Left colon (tissue), 2 donors: ENCODE measurements around the gene PKD1. TPM values are rescaled to one million over a fixed set of nuclear protein-coding genes. Genes with fewer than 3 reads are reported as not detected.
A peak's percentile ranks its signal among the peaks of the same experiment; 100 is the strongest.
"Not testable (repeated sequence)": the region's sequence is repeated elsewhere in the genome, so short reads cannot be mapped to it uniquely, and the experiment has no call there.

Source experiments
- ATAC-seq: fragments of 200-7000 bp; cut with Tn5 transposase; one replicate; pipeline ENCODE4 v1.9.1; 2020; ENCODE audit warnings: mild to moderate bottlenecking, moderate library complexity
- DNase-seq, 2 donors: peaks; one replicate each; pipeline ENCODE4 v3.0.0-alpha.2; 2020
- intact Hi-C, 2 donors: fragments of 100-400 bp; cut with DNase I in 1 of 2; cut with micrococcal nuclease in 1 of 2; formaldehyde crosslinking; loops; one replicate each; pipeline versions ENCODE4 v1.11.2 to v1.14.0; 2022; cut with DNase I, micrococcal nuclease
- total RNA-seq, 2 donors: library from RNA; stranded (reverse); fragmentation: NEBNext Ultra II Directional; extraction: Animal tissue kit (Norgen Biotek cat#: 25700); gene quantifications; one replicate each; pipeline ENCODE4 v1.2.1, GENCODE V29; 2021
- donor health status: DM: no; HTN: no; CAD: no.
- donor health status: DM: yes; HTN: yes; CAD: no.

Gene PKD1
- total RNA-seq, 2 donors from 2014 or later: 75.1 to 76.7 TPM

DNA sequence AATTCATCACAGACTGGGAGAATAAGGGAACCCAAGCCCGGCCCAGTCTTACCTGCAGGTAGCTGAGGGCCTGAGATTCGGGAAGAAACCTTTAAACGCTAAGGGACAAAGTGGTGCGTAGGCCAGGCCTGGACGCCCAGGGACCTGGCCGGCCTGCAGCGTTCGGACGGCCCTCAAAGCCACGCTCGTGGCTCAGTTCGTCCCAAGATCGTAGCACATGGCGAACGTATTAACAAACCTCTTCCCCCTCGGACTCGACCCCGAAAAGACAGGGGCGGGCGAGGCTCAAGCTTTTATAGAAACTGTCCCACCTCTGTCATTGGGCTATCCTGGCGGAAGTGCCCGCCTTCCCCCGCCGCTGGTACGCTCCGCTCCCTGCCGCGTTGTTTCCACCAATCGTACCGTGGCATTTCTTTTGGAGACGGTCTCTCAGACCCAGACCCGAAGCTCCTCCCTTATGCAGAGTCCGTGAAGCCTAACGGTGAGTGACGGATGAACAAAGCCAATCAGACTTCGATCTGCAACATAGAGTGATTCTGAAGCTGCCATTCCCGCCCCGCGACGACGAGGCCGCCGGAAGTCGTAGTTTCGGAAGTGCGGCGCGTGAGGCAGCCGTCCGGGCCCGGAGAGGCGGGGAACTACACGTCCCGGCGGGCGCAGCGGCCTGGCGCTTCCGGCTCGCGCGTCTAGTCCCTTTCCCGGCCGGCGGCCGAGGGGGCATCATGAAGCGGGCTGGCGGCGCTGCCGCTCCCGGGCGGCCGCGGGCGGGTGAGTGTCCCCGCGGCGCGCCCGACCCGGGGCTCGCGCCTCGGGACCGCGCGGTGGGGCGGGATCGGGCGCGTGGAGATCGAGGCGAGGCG is 19.6 kb upstream of the PKD1 start, which contains the start of gene TRAF7:
TSS of gene TRAF7 (plus strand) at position 692 of the 860 bp plus-strand sequence. CDS start 8,139 bp downstream, outside the sequence.
- intact Hi-C loops: no loop called here
- DNase-seq (peak; percentile 98 to 99), ATAC-seq (peak; percentile 71)

DNA sequence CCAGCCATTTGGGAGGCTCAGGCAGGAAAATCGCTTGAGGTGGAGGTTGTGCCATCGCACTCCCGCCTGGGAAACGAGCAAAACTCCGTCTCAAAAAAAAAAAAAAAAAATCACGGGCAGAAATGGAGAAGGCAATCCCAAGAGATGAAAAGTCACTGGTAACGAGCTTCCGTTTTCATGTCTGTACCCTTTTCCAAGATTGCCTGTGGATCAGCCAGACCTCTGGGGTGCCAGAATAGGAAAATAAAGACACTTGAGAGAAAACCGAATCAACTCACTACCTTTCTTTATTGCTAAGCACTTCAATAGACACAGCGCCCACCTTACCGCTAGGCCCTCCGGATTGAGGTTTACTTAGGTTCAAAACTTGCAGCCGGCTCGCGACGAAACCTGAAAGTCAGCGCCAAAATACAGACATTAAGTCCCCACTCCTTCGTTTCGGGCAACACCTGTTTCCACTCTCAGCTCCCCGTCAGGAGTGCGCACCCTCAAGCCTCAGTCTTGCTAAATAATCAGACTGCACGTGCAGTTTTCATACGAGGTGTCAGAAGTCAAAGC is 18.9 kb upstream of the PKD1 start:
- DNase-seq: peak in 1 of 2 donors; percentile 42
- ATAC-seq: no peak
- intact Hi-C loops: no loop called here

DNA sequence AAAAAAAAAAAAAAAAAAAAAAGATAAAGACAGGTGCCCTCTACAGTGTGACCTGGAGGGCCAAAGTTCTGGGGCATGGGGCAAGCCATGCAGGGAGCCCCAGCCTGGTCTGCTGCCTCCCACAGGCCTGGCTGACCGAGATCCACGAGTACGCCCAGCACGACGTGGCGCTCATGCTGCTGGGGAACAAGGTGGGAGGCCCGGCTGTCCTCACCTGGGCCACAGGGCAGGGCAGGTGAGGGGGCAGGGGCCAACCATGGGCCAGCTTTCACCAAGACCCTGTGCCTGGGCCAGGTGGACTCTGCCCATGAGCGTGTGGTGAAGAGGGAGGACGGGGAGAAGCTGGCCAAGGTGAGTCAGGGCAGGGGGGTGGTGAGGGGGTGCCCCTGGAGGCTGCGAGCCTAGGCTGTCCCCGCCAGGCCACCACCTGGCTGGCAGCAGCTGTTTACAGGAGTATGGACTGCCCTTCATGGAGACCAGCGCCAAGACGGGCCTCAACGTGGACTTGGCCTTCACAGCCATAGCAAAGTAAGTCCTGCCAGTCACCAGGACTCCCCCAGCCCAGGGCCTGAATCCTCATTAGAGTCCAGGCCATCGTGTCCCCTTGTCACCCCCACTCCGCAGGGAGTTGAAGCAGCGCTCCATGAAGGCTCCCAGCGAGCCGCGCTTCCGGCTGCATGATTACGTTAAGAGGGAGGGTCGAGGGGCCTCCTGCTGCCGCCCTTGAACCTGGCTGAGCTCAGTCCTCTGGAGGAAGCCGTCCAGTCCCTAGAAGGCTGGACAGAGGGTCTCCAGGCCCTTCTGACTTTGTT is 17.2 kb upstream of the PKD1 start:
- ATAC-seq: peak; percentile 18
- peak in 1 of 2 donors; percentile 53 for DNase-seq
- intact Hi-C loops: no loop called here

DNA sequence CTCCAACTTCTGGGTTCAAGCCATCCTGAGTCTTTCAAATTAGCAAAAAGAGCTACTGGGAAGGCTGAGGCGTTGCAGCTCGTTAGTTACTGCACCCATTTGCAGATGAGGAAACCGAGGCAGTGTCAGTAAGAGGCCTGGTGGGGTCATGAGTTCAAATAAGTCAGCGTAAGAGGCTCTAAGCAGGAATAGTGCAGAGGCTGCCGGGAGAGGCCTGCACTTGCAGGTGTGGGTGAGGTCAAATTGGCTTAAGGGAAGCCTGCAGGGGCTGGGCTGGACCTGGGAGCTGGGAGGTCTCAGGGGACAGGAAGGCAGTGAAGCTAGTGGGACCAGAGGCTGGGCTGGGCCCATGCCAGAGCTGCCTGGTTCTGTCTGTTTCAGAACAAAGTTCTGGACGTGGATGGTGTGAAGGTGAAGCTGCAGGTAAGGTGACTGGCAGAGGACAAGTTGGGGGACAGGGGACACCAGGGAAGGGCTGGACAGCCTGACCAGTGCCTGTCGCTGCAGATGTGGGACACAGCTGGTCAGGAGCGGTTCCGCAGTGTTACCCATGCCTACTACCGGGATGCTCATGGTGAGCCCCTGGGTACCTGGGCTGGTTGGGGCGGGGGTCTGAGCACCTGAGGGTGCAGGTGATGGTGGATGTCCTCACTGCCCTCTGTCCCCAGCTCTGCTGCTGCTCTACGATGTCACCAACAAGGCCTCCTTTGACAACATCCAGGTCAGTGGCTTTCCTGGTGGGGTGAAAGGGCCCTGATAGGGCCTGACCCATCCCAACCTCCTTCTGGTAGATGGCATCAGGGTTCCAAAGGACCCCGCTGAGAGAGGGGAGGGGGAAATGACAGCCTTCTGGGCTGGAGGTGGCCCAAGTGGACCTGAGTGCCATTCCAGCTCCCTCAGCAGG is 15.7 kb upstream of the PKD1 start:
- intact Hi-C loops: no loop called here
- ATAC-seq: no peak
- peak in 1 of 2 donors; percentile 29 for DNase-seq

DNA sequence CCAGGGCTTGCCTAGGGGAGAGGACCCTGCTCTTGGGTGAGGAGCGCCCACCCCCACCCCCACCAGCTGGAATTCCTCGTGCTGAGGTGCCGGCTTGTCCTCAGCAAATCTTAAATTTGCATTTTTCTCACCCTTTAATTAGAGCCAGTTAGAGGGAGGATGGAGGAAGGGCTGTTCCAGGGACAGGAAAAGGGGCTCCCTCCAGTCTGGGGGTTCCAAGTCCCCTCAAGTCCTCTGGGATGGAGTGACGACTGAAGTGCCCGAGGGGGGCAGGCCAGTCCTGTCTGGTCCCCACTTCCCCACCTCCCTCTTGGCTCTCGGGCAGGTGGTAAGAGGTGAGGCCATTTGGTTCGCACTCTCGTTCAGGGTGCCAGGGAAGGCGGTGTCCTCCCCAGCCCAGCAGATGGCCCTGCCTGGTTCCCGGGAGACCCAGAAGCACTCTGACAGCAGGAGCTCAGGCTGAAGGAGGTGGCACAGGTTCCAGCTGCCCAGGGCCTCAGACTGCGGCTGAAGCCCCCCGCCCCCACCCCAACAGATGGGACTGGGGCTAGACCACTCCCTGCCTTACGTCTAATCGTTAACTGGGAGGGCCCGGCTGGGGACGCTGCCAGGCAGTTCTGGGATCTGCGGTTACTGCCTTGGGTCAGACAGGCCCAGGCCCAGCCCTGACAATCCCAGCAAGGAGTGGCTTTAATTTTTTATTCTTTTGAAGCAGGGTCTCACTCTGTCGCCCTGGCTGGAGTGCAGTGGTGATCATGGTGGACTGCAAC is 14.9 kb upstream of the PKD1 start:
- DNase-seq (peak; percentile 60 to 67), ATAC-seq (no peak)
- intact Hi-C loops: no loop called here

DNA sequence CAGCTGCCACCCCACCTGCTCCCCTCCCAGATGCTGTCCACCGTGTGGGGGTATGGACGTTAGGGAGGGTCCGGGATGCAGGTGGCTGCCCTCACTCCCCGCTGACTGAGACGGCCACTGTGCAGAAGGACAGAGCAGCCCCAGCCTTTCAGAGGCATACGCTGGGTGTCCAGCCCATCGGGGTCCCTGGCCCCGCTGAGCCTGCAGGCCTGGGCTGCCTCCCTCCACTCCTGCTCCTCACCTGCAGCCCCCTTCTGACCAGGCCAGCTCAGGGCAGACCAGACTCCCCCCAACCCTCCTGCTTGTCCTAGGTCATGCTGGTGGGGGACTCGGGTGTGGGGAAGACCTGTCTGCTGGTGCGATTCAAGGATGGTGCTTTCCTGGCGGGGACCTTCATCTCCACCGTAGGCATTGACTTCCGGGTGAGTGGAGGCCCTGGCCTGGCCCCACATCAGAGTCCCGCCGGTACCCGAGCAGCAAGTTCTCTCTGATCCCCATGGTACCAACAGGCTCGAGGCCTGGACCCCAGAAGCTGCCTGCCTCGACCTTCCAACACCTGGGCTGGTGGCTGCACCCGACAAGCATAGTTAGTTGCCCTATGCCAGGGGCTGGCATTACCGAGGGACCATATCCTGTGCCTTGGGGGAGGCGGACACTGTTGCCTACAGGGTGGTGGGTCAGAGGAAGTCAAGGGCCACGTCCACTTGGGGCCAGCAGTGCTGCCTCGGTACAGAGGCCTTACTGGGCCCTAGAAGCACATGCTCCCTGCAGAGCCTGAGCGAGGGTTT is 14.1 kb upstream of the PKD1 start:
- no peak for ATAC-seq
- intact Hi-C loops: loop anchor here in 1 of 2 donors (10.0 kb wide), 1 partner anchor 145 kb away; the partner anchor contains the start of gene ZNF598

DNA sequence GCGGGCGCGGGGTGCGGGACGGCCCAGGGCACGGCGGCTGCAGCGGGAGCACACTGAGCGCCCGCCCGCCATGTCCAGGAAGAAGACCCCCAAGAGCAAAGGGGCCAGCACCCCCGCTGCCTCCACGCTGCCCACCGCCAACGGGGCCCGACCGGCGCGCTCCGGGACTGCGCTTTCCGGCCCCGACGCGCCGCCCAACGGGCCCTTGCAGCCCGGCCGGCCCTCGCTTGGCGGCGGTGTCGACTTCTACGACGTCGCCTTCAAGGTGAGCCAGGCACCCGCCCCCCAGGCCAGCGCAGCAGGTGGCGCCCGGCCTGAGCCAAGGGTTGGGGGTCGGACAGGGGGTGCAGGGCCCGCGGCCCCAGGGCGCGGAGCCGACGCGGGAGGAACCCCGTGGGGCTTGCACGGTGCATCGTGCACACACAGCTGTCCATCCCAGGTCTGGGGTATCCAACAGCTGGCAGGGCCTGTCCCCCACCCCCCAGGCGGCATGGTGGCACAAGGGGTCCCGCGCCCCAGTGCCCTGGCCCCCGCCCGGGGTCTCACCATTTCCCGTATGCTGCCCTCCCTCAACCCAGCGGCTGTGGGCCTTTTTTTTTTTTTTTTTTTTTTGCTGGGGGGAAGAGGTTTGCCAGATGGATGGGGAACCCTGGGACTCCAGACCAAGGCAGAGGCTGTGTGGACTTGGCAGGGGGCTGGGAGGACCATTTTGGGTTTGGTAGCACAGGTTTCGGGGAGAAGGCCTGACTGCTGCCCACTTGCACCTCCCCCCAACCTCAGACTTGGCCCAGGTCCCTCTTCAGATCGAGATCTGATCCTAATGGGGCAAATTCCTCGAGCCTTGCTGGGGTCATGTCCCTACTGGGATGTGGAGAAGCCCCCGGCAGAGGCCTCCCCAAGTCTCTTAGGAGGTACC is 13.3 kb upstream of the PKD1 start:
- ATAC-seq: no peak
- intact Hi-C loops: loop anchor here in 1 of 2 donors (10.0 kb wide), 1 partner anchor 144 kb away; the partner anchor contains the start of gene ZNF598
- DNase-seq: peak in 1 of 2 donors; percentile 65

More for the DNA sequence above, 14.1 kb upstream of the PKD1 start:
- peak in 1 of 2 donors; percentile 24 for DNase-seq

DNA sequence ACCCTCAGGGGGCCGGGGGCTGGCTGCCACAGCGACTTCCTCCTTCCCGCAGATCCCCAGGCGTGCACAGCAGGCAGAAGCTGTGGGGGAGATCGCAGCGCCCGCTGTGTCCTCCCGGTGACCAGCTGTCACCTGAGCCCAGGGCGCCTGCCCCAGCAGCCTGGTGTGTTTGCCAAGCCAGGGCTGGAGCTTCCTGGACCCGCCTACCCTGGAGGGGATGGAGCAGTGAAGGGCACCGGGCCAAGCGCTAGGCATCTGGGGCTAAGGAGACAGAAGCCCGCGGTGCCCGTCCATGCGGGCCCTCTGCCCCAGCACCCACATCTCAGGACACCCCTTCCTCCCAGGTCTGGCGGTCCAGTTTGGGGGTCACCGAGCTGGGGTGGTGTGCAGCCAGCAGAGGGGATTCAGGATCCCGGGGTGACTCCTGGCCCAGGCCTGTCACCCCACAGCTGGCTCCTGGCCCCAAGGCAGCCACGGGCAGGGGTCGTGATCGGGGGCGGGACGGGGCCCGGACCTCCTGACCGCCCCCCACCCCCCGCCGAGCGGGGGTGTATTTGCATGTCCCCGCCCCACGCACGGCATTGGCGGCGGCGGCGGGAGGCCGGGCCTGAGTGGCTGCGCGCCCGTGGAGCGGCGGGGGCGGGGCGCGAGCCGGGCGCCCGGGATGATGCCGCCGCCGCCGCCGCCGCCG is 12.4 kb upstream of the PKD1 start, which contains the start of gene RAB26:
TSS of gene RAB26 (plus strand) at position 645 of the 691 bp plus-strand sequence. CDS start 159 bp downstream, outside the sequence.
- intact Hi-C loops: loop anchor here in 1 of 2 donors (10.0 kb wide), 1 partner anchor 143 kb away; the partner anchor contains the start of gene ZNF598
- ATAC-seq: peak; percentile 80
- DNase-seq: peak; percentile 92 to 93

DNA sequence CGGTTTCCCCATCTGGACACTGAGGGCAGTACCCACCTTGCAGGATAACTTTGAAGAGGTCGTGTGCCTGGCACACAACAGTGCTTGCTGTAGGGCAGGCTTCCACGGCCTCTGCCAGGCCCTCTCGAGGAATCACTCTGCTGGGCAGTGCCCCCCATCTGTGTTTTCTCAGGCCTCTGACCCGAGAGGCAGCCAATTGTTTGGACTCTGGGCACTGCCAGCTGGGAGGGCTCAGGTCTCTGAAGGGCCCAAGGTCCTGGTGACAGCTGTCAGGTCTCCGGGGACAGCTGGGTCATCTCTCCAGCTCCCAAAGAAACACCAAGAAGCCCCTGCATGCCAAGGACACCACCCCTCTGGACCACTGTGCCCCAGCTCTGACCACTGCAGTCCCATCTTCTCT is 11.7 kb upstream of the PKD1 start:
- no peak for DNase-seq
- no peak for ATAC-seq
- intact Hi-C loops: loop anchor here in 1 of 2 donors (10.0 kb wide), 1 partner anchor 143 kb away; the partner anchor contains the start of gene ZNF598

DNA sequence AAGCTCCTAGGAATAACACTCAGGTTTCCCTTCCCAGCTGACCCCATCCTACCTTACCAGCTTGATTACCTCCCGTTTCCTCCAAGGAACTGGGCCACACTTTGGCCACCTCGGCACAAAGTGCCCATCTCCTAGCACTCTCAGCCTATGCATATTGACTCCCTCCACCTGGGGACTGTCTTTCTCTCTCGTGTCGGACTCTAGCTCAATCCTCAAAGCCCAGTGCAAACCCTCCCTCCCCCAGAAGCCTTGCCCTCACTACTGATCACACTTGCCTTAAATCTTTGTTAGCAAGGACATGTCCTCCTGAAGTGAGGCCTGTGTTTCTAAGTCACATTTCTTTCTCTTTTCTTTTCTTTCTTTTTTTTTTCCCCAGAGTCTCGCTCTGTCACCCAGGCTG is 10.1 kb upstream of the PKD1 start:
- ATAC-seq: no peak
- intact Hi-C loops: loop anchor here in 1 of 2 donors (10.0 kb wide), 1 partner anchor 141 kb away; the partner anchor contains the start of gene ZNF598
- DNase-seq: no peak

DNA sequence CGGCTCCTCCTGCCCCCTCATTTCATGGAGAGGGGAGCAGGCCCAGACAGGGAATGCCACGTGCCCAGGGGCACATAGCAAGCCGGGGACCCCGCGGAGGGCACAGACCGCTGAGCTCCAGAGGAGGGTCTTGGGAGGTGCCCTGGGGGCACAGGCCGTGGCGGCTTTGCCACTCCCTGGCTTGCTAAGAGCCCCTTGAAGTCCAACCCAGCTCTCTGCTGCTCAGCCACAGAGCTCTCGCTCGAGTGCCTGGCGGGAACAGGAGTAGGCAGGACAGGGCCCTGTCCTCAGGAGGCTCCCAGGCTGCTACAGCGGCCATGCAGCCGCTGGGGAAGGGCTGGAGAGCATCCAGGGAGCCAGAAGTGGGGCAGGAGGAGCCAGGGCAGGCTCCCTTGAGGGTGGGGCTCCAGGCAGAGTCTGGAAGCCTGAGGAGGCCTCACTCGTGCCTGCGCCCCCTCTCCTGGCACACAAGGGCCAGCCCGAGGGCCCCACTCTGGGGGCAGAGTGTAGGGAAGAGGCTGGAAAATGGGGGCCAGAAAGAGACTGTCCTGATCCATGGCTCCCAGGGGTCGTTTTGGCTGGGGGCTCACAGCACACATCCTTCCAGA is 8.3 kb upstream of the PKD1 start:
- ATAC-seq: no peak
- DNase-seq: no peak
- intact Hi-C loops: loop anchor here (5.0 to 10.0 kb wide), 2 partner anchors 117 to 139 kb away; partner anchors contain the start of genes NHERF2 (in 1 of the 2) and ZNF598 (in 1 of the 2)

DNA sequence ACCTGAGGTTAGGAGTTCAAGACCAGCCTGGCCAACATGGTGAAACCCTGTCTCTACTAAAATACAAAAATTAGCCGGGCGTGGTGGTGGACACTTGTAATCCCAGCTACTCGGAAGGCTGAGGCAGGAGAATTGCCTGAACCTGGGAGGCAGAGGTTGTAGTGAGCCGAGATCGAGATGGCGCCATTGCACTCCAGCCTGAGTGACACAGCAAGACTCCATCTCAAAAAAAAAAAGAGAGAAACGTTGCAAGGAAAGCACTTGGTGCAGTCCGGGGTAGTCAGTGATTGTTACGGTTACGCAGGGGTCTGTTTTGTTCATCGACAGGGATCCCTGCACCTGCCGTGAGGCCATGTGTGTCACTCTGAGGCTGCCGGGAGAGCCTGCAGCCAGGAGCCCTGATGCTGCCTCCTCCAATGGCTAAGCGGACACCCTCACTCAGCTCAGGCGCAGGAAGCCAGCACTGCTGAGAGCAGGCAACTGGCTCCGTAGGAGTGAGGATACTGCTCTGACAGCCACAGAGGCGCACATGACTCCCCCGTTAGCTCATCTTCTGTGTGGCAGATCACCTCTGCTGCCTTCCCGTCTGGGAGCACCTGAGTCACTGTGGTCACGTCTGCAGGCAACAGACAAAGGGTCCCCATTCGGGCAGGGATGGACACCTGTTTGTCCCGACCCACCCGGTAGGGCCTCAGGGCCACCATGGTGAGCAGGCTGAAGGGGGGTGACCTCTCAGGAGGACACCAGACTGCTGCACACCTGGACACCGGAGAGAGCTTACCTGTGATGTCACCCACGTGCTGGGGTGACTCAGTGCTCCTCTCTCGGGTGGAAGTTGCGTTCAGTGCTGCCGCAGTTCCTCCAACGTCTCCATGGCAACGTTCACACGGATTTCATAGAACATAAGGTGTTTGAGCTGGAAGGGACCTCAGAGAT is 7.5 kb upstream of the PKD1 start:
- DNase-seq (no peak), ATAC-seq (no peak)
- intact Hi-C loops: loop anchor here (5.0 to 10.0 kb wide), 2 partner anchors 116 to 138 kb away; partner anchors contain the start of genes NHERF2 (in 1 of the 2) and ZNF598 (in 1 of the 2)

DNA sequence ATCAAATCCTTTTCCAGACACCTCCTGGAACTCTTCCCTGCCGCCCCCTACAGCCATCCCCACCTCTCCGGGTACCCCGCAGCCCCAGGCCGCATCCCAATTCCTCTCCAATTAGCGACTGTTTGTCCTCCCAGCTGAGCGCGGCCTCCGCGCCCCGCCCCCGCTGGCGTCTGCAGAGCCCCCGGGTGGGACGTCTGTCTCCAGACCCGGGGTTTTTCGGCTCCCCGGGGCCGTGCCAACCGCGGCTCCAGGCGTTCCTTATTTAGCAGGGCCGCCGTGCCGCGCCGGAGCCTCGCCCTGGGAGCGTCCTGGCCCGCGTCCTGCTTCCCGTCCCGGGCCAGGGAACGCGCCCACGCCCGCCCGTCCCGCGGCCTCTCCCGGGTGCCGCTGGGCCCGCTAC is 627 bp downstream of the PKD1 start:
- ATAC-seq, intact Hi-C loops: not testable (repeated sequence)
- DNase-seq: peak in 1 of 2 donors; percentile 46
